Cerebellar nuclear complex (tissue), 1 donor: ENCODE data around the gene TMED1.
A peak's percentile ranks its signal among the peaks of the same experiment; 100 is the strongest.
"Not testable (repeated sequence)": the region's sequence is repeated elsewhere in the genome, so short reads cannot be mapped to it uniquely, and the experiment has no call there.

Experiments
- DNase-seq, 2 experiments: peaks; one replicate each; lab custom pipeline; 2025; lab: John Stamatoyannopoulos, UW

Gene TMED1, protein sequence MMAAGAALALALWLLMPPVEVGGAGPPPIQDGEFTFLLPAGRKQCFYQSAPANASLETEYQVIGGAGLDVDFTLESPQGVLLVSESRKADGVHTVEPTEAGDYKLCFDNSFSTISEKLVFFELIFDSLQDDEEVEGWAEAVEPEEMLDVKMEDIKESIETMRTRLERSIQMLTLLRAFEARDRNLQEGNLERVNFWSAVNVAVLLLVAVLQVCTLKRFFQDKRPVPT

DNA sequence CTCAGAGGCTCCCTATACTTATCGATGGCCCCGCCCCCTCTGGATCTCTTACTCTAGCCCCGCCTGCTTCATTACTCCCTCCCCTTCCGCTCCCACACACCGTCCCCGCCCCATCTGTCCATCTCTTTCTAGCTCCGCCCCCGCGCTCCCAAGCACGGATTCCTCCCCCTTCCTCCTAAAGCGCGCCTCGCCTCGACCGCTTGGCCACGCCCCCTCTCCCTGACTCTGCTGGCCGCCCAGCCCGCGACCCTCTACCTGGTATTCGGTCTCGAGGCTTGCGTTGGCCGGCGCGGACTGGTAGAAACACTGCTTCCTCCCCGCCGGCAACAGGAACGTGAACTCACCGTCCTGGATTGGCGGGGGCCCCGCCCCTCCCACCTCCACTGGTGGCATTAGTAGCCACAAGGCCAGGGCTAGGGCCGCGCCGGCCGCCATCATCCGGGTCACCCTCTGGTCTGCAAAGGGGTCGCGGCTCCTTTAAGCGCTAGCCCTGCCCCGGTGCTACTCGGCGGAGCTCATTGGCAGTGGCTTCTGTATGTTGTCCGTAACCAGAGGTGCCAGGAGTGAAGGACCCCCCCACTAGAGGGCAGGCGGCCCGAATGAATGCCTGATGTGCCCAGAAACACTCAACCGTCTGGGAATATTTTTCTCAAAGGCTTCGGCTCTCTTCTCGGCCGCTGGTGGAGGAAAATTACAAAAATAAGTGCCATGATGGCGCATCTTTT lies at the start of gene TMED1:
Gene TMED1, minus strand, starts transcription at position 459 of the 725 bp plus-strand sequence. Its CDS starts 21 bp downstream, at position 438.
- DNase-seq = peak; percentile 81 to 86

DNA sequence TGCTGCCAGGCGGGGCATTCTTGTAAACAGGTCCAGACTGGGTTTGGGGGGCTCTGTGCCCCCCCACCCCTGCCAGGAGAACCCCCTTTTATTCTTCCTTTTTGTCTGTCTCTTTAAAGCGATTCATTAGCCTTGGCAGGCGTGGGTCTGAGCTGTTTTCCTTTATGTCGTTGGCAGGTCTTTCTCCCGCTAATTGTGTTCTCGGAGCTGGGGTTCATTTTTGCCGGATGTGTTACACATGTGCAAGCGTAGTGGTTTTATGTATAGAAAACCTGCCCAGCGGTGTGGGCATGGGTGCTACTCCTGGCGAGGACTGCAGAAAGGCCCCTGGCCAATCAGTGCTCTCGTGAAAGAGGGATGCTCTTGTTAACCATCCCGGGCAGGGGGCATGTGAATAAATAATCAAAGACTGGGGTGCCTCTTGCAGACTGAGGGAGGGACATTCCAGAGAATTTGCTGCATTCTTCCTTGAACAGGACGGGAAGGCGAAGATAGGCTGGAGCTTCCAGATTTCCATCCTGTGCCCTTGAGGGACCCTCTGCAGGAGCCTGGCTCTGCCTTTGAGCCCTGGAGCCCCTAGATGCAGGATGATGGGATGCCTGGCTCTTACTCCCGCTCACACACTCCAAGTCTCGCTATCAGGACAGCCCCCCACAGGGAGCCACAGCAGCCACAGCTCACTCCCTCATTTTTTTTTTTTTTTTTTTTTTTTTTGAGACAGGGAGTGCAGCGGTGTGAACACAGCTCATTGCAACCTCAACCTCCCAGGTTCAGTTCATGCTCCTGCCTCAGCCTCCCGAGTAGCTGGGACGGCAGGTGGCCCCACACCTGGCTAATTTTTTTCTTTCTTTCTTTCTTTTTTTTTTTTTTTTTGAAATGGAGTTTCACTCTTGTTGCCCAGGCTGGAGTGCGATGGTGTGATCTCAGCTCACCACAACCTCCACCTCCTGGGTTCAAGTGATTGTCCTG lies 49.5 kb upstream of the TMED1 start:
- no peak for DNase-seq

DNA sequence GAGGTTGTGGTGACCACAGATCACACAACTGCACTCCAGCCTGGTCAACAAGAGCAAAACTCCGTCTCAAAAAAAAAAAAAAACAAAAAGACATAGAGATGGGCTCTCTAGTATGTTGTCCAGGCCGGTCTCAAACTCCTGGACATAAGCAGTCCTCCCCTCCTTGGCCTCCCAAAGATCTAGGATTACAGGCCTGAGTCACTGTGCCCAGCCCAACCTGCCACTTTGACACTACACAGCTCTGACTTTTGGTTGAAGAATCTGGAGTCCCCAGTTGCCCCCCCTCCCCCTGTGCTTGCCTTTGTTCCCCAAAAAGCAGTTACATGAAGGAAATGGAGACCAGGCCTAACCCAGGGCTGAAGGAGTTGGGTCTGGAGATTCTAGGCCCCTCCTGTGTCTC lies 48.3 kb upstream of the TMED1 start:
- DNase-seq = no peak

DNA sequence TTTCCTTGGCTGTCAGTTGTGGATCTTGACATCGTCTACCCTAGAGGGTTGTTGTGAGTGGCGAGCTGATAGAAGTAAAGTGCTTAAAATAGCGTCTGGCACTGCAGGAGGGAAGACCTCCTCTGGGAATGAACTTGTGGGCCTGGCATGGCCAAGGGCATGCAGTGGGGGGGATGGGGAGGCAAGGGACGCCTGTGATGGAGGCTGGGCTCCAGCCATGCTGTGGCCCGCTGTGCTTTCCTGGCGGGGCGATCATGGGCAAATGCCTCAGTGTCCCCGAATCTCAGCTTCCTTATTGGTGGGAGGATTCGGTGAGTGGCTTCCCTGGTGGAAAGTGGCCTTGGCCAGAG lies 46.1 kb upstream of the TMED1 start:
- no peak for DNase-seq

DNA sequence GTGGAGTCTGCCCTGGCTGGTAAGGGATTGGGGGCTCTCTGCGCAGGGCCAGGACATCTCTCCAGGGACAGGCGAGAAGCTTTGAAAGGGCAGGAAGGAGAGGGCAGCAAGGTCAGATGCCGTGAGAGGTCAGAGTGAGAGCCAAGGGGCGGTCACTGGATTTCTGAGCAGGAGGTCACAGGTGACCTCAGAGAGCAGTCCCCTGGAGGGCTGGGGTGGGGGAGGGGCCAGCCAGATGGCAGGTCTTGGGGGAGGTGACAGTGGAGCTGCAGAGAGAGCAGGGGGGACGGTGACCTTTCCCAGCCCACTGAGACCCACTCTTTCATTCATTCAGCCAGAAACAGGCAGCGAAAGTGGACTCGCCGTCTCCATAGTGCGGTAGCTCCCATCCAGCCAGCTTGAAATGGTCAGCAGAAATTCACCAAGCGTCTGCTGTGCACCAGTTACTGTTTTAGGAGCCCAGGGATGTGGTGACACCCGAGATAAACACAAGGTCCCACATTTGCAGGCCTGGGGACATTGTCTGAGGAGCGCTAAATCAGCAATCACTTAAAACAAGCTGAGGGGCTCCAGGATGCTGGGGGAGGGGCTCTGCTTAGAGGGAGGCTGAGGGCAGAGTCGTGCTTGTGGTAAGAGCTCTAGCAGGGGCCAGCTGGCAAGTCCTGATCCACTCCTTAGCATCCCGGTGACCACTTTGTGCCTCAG lies 45.5 kb upstream of the TMED1 start:
- no peak for DNase-seq

DNA sequence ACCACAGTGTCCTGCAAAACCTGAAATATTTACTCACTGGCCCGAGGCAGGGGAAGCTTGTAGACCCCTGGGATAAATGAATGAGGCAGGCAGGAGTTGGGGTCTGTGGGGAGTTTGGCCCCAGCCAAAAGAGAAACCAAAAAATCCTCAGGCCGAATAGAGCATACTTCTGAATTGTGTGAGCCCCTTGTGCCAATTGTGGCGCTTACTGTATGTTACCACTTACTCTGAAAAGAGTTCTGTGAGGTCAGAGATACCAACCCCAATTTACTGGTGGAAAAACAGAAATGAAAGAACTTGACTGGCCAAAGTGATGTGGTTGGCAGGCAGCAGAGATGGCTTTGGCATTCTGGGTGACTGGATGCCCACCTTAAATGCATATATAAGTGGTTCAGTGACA lies 42.2 kb upstream of the TMED1 start:
- no peak for DNase-seq

DNA sequence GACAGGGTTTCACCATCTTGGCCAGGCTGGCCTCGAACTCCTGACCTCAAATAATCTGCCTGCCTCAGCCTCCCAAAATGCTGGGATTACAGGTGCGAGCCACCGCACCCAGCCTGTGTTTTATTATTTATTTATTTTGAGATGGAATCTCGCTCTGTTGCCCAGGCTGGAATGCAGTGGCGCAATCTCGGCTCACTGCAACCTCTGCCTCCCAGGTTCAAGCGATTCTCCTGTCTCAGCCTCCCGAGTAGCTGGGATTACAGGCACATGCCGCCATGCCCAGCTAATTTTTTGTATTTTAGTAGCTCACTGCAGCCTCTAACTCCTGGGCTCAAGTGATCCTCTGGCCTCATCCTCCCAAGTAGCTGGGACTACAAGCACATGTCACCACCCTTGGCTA lies 41.6 kb upstream of the TMED1 start:
- DNase-seq = not testable (repeated sequence)

DNA sequence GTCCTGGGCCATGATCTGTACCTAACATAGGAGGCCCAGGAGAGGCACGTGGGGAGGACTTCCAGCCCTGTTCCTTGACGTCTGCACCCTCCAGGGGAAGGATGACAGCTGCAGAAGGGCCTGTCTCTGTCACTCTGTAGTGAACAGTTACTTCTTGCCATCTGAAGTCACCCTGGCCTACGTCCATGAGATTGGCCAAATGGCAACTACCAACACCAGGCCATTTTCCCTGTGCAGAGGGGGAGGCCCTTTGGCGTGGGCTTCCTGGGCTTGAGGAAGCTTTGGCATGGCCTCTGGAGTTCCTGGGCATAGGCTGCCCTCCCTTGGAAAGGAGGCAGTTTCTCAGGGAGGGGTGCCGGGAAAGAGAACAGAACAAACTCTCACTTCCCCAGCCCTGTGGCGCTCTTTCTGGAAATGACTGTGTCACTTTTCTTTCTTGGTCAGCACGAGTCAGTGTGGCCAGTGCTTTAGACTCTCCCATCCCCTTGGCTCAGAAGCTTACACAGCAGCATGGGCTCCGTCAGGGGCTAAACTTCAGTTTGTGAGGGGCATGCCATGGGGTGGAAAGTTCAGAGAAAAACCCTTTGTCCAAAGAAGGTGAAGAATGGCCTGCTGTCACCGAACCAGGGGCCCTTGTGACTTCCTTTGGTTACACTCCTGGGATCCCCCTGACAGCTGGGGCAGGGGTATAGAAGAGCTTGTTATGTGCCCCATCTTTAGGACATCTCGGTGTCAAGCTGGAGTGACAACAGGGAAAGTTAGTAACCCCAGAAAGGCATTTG lies 40.6 kb upstream of the TMED1 start:
- no peak for DNase-seq

DNA sequence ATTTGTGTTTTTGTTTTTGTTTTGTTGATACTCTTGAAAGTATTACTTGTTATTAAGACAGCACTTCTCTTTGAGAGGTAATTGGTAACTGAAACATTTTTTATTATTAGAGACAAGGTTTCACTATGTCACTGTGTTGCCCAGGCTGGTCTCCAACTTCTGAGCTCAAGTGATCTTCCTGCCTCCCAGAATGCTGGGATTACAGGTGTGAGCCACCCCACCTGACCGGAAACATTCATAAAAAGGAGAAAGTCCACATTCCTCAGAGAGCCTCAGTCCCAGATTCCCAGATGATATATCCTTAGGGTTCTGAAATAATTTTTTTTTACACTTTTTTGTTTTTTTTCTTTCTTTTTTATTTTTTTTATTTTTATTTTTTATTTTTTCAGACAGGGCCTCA lies 38.0 kb upstream of the TMED1 start:
- no peak for DNase-seq

DNA sequence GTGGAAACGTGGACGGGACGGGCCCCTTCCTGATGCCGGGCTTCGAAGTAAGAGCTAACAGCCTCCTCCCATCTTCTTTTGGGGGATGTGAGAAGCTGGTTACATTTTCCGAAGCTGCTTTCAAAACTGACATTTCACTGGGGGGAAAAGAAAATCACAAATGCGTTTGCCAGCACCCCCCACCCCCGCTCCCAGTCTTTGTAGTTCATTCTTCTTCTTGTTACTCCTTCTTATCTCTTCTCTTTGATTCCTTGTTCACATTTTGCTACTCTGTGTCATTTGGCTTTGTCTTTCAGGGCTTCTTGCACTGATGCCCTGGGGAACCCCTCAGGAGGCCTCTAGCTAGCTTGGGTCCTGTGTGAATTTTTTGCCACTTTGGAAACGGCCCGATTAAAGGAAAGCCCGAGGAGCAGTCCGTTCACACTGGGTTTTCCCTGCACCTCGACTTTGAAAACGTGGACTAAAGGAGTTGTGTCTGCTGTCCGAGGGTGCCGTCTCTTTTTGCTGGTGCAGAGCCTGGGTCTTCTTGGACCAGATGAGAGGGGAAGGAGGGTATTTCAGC lies 36.6 kb upstream of the TMED1 start:
- DNase-seq = no peak

DNA sequence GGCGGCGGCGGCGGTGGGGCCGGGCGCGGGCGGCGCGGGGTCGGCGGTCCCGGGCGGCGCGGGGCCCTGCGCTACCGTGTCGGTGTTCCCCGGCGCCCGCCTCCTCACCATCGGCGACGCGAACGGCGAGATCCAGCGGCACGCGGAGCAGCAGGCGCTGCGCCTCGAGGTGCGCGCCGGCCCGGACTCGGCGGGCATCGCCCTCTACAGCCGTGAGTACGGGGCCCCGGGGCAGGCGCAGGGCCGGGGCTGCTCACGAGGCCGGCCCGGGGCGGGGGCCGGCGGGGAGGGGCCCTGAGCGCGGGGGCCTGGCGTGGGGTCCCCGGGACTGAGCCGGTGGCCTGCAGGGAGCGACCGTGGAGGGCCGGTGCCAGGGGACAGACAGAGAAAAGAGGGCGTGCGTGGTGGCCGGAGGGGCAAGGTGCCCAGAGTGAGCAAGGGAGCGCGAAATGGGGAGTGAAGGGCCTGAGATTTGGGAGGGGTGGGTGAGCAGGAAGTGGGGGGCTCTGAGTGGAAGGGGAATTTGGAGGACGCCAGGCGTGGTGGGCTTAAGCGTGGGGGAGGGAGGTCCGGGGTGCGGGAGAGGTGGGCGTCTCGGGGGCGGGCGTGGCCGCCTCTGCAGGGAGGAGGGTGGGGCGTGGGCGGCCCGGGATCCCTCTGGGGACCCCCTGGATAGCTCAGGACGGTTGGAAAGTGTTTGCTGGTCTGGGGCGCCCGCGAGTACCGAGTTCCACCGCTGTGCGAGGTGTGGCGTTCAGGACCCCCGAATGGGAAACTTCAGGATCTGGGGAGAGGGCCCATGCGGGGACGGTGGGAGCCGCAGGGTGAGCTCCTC lies 35.9 kb upstream of the TMED1 start:
- DNase-seq = no peak

DNA sequence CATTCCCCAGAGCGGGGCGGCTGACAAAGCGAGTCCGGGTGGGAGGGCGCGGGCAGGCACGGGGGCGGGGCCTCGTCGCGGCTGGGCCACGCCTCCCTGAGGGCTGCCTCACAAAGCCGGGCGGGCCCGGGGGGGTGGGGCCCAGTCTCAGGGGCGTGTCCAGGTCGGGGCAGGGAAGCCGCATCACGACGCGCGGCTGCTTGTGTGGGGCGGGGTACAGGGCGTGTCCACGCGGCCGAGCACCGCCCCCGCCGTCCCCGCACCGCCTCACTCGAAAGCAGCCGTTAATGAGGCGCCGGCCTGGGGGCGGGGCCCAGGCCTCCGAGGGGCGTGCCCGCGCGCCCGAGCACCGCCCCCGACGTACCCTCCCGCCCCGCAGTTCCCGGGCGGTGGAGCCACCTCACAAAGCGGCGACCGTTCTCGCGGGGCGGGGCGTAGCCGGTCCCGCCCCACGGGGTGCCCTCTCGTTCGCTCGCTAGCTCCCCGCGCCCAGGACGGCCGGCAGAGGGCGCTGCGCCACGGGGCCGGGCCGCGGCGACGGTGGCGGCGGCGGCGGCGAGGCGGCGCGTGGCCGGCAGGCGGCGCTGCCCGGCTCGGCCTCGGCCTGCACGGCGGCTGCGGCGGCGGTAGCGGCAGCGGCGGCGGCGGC lies 35.1 kb upstream of the TMED1 start, which contains the start of gene CARM1:
Gene CARM1, plus strand, starts transcription at position 599 of the 649 bp plus-strand sequence. CDS start 150 bp downstream, outside the sequence.
- peak; percentile 93 to 94 for DNase-seq

DNA sequence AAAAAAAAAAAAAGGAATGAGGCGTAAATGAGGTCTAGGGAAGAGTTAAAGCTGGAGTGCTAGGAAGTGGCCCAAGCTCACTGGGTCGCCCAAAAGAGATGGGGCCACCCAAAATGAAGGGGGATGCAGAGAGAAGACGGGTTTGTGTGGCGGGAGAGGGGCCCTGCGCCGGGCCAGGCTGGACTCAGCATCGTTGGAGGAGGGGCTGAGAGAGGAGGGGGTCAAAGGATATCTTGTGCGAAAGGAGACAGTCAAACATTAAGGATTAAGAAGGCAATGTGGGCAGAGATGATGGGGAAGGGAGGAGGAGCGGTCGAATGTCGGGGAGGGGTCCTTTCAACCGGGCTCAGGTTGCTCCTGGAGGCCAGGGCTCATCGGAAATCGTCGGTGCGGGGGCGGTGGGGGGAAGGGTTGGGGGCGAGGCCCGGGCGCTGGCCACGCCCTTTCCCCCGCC lies 34.5 kb upstream of the TMED1 start:
- DNase-seq = no peak

DNA sequence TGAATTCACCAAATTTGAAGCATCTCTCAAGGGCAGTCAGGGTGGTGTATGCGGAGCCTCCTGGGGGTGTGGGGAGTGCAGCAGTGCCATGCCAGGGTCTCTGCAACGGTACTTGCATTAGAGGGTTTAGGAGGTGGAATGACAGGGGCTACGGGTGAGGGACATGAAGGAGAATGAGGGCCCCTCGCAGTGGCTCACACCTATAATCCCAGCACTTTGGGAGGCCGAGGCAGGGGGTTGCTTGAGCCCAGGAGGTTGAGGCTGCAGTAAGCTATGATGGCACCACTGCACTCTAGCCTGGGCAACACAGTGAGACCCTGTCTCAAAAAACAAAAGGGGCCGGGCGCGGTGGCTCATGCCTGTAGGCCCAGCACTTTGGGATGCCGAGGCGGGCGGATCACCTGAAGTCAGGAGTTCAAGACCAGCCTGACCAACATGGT lies 33.9 kb upstream of the TMED1 start:
- DNase-seq = not testable (repeated sequence)

DNA sequence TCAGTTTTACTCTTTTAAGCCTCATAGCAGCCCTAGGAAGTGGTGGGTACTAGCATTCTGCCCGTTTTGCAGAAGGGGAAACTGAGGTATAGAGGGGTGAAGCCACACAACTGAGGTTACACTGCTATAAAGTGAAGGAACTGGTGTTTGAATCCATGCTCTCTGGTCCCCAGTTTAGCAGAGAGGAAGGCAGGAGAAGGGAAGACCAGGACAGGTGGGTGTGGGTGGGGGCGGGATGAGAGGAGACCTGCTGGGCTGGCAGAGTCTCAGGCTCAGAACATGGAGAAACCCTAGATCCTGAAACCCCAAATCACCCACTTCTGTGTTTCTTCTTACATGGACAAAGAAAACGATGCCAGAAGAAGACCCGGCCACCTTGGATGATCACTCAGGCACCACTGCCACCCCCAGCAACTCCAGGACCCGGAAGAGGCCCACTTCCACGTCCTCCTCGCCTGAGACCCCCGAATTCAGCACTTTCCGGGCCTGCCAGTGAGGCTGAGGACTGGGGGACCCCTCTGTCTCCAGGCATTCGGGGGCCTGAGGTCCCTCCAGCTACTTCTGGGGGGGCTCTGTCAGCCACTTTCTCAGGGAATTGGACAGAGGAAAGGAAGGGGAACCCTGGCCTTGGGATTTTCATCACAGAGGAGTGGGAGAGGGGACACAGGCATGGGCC lies 33.0 kb upstream of the TMED1 start:
- no peak for DNase-seq

DNA sequence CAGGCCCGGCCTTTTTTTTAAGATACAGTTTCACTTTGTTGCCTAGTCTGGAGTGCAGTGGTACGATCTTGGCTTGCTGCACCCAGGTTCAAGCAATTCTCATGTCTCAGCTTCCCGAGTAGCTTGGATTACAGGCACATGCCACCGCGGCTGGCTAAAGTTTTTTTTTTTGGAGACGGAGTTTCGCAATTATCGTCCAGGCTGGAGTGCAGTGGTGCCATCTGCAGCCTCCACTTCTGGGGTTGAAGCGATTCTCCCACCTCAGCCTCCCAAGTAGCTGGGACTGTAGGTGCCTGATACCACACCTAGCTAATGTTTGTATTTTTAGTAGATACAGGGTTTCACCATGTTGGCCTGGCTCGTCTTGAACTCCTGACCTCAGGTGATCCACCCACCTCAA lies 30.5 kb upstream of the TMED1 start:
- DNase-seq = no peak

DNA sequence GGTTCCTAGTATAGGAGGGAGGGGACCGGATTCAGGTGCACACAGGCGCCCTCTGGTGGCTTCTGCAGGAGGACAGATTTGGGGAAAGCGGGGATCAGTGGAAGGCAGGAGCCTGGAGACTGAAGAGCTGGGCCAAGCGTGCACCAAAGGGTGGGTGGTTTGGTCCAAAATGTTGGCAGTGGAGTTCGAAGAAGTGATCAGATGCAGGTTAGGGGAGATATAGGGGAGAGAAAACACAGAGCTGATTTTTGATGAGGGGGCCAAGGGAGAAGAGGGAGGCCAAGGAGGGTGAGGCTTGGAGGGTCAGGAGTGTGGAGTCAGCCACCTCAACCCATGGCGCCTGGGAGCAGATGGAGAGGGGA lies 28.5 kb upstream of the TMED1 start:
- peak in 1 of 2 experiments; percentile 87 for DNase-seq

DNA sequence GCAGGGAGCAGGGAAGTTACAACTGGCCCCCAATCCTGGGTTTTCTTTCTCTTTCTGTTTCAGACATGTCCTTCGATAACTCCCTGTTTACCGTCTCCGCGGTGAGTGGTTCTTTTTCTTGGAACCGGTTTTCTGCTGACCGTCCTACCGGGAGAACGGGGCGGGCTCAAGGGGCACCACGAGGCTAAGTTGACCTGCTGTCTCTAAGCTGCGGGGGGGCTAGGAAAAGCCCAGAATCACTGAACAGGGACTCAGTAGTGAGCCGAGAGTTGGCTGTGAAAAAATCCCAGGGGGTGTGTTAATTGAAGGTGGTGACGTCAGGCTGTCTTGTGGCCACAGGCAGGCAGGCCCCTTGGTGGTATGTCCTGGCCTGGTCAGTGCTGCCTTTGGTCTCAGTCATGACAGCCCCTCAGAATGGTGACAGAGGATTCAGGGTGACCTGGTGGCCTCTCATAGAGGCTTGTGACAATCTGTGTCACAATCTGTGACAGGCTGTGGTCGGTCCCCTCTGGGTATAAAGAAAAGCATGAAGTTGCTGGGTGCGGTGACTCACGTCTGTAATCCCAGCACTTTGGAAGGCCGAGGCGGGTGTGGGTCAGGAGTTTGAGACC lies 27.2 kb upstream of the TMED1 start:
- no peak for DNase-seq
